GM19351 (cell line): ENCODE measurements around the gene KNSTRN.

Experiments
- ATAC-seq: cut with Tn5 transposase; IDR thresholded peaks from one replicate; pipeline ENCODE4 v1.9.1; 2021; ENCODE audit warnings: mild to moderate bottlenecking, moderate library complexity; ENCODE audit not compliant: unreplicated experiment

KNSTRN gene

DNA sequence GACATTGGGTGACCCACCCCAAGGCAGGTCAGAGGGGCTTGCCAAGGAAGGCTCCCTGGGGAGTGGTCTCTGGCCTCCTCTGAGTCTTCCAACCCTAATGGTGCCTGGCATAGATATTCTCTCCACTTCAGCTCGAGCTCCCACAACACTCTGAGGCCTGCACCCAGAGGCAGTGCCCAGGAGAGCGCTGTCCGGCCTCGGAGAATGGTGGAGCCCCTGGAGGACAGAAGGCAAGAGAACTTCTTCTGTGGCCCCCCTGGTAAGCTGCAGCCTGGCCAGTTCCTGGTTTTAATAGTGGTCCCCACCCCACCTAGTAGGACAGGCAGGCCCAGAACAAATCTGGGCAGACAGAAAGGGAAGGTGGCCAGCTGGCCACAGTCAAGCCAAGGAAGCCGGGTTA, 17.5 kb upstream of the KNSTRN start:
- ATAC-seq, result no peak

DNA sequence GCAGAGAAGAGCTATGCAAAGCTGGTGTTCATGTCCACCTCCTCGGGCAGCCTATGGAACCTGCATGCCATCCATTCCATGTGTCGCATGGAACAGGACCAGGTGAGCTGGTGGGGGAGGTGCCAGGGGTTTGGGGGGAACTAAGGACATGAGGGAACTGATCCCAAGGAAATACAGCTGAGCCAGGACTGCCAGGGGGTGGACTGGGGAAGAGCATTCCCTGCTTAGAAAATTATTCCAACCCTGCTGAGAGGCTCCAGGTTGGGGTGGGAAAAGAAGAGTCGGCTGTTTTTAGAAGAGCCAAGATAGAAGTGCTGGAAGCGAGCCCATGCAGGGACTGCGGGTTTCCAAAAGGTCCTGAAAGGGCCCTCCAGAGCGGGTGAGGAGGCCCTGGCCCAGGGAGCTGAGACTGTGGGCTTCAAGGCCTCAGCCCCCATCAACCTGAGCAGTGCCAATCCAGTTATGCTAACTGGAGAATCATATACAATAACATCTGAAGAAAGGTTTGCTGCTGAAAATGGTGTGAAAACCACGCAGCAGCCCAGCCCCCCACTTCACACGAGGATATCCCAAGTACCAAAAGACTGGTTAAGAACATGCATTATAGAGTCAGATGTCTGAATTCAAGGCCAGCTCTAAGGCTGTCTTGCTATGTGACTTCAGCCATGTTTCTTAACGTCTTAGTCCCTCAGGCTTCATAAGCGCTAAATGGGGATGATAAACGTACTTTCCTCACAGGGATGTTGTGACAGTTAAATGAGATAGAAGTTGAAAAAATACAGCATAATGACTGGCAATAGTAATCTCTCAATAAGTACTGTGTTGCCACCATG, 16.7 kb upstream of the KNSTRN start:
- no peak for ATAC-seq

DNA sequence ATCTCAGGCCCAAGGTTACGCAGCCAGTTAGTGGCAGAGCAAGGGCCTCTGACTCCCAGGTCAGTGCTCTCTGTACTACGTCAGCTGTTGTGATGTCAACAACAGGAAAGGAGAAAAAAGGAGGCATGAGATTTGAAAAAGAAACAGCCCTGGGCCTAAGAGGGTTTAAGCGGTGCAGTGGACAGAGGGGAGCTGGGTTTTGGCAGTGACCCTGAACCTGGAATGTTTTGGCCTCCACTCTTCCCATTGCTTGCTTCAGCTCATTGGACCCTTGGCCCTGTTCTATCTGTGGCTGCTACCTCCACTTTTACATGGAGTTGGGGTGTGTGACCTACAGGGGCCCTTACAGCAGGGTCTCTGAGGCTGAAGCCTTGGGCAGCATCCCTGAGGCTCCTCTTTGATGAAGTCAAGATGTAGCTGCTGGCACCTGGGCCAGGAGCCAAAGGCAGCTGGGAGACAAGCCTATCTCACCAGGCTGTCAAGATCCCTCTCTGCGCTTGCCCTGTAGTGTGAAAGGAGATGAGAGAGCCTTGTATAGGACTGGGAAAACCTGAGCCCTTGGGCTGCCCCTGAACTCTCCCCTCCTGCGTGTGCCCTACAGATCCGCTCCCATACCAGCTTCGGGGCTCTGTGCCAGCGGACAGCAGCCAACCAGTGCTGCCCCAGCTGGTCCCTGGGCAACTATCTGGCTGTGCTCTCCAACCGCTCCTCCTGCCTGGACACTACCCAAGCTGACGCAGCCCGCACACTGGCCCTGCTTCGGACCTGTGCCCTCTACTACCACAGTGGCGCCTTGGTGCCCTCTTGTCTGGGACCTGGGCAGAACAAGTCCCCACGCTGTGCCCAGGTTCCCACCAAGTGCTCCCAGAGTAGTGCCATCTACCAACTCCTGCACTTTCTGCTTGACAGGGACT, 15.8 kb upstream of the KNSTRN start:
- no peak for ATAC-seq

DNA sequence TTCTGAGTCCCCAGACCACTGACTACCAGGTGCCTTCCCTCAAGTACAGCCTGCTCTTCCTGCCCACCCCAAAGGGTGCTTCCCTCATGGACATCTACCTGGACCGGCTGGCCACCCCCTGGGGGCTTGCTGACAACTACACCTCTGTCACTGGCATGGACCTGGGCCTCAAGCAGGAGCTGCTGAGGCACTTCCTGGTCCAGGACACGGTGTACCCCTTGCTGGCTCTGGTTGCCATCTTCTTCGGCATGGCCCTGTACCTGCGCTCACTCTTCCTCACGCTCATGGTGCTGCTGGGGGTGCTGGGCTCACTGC, 15.2 kb upstream of the KNSTRN start:
- no peak for ATAC-seq

DNA sequence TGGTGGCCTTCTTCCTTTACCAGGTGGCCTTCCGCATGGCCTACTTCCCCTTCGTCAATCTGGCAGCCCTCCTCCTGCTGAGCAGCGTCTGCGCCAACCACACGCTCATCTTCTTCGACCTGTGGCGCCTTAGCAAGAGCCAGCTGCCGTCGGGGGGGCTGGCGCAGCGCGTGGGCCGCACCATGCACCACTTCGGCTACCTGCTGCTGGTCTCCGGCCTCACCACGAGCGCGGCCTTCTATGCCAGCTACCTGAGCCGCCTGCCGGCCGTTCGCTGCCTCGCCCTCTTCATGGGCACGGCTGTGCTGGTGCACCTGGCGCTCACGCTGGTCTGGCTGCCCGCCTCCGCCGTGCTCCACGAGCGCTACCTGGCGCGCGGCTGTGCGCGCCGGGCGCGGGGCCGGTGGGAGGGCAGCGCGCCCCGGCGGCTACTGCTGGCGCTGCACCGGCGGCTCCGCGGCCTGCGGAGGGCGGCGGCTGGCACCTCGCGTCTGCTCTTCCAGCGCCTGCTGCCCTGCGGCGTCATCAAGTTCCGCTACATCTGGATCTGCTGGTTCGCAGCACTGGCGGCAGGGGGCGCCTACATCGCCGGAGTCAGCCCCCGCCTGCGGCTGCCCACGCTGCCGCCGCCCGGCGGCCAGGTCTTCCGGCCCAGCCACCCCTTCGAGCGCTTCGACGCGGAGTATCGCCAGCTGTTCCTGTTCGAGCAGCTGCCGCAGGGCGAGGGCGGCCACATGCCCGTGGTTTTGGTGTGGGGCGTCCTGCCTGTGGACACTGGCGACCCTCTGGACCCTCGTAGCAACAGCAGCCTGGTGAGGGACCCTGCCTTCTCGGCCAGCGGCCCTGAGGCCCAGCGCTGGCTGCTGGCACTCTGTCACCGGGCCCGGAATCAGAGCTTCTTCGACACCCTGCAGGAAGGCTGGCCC, 14.6 kb upstream of the KNSTRN start:
- peak; percentile 88 for ATAC-seq

DNA sequence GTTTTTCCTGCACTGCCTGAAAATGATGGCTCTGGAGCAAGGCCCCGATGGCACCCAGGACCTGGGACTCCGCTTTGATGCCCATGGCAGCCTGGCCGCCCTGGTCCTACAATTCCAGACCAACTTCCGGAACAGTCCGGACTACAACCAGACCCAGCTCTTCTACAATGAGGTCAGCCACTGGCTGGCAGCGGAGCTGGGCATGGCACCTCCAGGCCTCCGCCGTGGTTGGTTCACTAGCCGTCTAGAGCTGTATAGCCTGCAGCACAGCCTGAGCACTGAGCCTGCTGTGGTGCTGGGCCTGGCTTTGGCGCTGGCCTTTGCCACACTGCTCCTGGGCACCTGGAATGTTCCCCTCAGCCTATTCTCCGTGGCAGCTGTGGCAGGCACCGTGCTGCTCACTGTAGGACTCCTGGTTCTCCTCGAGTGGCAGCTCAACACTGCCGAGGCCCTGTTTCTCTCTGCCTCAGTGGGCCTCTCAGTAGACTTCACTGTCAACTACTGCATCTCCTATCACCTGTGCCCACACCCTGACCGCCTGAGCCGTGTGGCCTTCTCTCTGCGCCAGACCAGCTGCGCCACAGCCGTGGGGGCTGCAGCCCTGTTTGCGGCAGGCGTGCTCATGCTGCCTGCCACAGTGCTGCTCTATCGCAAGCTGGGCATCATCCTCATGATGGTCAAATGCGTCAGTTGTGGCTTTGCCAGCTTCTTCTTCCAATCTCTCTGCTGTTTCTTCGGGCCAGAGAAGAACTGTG, 13.6 kb upstream of the KNSTRN start:
- ATAC-seq, result no peak

DNA sequence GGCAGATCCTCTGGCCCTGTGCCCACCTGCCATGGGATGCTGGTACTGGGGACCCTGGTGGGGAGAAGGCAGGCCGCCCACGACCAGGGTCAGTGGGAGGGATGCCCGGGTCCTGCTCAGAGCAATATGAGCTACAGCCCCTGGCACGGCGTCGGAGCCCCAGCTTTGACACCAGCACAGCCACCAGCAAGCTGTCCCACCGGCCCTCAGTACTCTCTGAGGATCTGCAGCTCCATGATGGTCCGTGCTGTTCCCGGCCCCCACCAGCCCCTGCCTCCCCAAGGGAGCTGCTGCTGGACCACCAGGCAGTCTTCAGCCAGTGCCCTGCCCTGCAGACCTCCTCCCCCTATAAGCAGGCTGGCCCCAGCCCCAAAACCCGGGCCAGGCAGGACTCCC, 13.0 kb upstream of the KNSTRN start:
- no peak for ATAC-seq

DNA sequence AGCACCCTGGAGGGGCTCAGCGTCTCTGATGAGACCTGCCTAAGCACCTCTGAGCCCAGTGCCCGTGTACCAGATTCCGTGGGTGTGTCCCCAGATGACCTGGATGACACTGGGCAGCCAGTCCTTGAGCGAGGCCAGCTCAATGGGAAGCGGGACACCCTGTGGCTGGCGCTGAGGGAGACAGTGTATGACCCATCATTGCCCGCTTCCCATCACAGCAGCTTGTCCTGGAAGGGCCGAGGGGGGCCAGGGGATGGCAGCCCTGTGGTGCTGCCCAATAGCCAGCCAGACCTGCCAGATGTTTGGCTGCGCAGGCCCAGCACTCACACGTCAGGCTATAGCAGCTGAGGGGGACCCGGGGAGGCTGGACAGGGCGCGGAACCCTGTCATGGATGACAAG, 12.6 kb upstream of the KNSTRN start:
- ATAC-seq, result no peak

DNA sequence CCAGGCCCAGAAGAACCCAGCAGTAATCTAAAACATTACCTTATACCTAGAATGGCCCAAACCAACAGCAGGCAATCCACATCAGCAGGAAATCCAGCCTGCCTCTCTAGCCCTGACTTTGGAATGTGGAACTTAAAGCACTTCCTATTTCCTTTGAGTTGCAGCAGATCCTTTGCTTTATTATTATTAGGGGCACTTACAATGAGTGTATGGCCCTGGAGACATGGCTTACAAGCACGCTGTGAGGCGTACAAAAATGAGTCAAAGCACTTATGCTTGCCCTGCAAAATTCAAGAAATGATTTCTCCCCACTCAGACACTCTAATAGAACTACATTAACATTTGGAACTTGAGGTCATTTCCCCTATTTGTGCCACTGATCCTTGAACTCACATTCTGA, 9.5 kb upstream of the KNSTRN start:
- no peak for ATAC-seq

DNA sequence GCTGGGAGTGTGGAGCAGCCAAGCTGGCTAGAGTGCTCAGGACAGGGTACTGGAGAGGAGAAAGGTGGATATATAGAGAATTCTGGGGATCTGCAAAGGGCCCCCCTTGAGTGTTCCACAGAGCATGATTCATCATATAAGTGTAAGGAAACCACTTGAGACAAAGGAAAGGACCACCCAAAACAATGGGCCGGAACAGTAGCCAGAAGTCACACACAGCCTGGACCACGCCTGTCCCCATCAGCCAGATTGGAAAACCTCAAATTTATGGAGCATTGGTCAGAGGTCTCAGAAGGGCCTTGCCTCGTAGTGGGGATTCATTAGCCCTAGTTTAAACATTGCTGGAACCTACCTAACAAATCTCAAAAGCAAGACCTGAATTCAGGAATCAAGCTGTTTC, 4.9 kb upstream of the KNSTRN start:
- ATAC-seq, result no peak

DNA sequence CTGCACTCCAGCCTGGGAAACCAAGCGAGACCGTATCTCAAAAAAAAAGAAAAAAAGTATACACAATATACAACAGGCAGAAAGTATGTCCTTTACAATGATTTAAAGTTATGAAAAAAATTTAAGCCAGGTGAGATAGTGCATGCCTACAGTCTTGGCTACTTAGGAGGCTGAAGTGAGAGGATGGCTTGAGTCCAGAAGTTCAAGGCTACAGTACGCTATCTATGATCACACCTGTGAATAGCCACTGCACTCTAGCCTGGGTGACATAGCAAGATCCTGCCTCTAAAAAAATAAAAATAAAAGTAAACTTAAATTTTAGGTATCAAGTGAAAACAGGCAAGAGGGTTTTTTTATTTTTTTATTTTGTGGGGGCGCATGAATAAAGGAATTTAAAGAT, 3.1 kb upstream of the KNSTRN start:
- no peak for ATAC-seq

DNA sequence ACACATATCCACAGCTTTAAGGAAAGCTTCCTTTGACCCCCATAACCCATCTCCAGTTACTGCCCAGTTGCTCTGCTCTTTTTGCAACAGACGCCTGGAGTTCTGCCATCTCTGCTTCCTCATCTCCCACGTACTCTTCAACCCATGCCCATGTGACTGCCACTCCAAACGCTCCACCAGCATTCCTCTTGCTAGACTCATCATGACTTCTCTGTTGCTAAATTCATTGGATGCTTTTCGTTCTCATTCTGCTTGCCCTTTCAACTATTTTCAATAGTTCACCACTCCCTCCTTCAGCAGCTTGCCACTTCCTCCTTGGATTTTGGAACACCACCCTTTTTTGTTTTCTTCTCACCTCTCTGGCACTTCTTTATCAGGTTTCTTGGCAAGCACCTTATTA, 2.7 kb upstream of the KNSTRN start:
- ATAC-seq, result no peak

DNA sequence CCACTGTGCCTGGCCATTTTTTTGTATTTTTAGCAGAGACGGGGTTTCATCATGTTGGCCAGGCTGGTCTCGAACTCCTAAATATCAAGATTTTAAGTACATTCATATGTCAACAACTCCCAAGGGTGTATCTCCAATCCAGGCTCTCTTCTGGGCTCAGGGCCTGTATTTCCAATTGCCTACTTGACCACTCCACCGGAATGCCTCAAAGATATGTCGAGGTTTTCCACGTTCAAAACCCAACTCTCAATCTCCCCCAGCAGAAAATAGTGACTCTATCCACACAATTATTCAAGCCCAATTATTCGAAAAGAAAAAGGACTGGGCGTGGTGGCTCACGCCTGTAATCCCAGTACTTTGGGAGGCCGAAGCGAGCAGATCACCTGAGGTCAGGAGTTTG, 1.9 kb upstream of the KNSTRN start:
- ATAC-seq, result no peak

DNA sequence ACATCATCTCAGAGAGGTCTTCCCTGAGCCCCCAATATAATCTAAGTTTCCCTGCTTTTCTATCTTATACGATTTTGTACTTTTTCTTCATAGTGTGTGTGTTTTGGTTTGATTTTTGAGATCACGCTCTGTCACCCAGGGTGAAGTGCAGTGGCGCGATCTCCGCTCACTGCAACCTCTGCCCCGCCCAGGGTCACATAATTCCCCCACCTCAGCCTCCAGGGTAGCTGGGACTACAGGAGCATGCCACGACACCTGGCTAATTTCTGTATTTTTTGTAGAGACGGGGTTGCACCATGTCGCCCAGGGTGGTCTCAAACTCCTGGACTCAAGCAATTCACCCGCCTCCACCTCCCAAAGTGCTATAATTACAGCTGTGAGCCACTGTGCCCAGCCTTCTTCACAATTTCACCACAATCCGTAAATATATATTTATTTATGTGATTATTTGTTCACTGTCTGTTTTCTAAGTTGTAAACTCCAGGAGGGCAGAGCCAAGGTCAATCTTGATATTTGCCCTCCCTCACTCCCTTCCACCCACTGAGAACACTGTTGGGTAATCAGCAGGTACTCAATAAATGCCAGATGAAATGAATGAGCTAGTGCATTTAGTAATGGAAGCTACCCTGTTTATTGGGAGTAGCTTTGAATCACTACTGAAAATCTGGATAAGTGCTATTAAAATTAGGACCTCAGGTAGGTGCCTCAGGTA, 547 bp upstream of the KNSTRN start:
- ATAC-seq, result no peak

DNA sequence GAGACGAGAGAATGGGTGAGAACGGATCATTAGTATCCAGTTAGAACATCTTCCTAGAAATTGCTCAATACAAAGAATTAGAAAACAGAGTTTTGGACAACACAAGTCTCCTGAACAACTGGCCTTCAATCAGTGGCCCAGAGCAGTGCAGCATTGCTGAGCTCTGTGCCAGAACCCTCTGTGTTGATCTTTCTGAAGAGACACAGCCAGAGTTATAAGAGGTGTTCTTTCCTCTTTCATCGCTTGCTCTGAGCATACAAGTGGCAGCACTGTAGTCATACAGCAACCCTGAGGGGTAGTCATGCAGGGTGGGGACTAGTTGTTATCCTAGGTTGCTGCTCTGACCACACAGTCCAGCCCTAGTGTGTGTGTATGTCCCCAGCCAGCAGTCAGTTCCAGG, 4.0 kb downstream of the KNSTRN start:
- ATAC-seq, result no peak

DNA sequence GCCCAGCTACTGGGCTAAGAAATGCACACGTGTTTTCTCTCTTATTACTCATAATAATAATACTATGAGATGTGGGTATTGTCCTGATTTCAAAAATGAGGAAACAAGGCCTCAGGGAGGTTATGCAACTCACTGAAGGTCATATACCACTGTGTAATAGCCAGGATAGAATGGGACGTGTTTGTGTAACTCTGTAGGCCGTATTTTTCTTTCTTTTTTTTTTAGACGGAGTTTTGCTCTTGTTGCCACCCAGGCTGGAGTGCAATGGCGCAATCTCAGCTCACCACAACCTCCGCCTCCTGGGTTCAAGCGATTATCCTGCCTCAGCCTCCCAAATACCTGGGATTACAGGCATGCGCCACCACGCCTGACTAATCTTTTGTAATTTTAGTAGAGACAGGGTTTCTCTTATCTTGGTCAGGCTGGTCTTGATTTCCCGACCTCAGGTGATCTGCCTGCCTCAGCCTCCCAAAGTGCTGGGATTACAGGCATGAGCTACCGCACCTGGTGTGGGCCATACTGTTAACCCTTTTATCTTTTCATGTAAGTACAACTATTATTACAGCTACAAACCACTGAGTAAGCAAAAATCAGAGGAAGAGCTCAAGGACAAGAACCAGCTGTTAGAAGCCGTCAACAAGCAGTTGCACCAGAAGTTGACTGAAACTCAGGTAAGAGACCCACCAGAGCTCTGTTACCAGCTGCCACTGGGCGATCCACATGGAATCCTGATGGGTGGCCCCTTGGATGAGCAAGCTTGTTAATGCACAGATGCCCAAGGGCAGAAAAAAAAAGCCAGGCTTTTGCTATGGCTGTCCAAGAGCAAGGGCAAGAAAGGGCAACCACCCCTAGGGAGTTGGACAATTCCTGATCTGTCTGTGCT, 6.7 kb downstream of the KNSTRN start:
- no peak for ATAC-seq

DNA sequence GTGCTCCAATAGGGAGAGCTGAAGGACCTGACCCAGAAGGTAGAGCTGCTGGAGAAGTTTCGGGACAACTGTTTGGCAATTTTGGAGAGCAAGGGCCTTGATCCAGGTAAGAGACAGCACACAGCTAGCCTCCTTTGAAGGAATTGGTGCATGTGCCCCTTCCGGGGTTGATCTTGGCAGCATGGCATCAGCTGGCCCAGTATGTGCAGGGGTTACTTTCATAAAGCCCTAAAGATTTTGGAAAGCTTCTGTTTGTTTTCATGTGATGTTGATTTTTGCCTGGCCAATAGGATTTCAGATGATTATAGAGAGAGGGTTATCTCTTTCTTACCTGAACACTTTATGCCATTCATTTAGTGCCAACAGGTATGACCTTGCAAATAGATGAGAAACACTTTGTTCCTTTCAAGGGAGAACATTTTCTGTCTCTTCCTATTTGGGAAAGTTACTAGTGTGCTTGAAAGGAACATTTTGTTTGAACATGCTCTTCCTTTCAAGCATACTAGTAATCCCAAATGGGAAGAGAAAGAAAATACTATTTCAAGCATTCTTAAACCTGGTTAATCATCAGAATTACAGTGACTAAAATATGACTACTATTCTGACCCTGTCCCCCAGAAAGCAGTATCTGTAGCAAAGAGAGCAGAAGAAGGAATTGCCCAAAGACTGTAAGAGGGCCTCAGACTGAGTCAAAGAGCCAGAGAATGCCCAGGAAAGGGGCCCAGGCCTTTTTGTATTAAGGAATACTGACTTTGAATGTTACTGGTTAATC, 7.5 kb downstream of the KNSTRN start:
- ATAC-seq, result no peak
